PC-3 (cell line): Measurements from ENCODE around the gene ZBTB21.

Experiments
- EZH2 ChIP-seq: fragments of 300-600 bp; sonication (generic); IDR thresholded peaks from one replicate; pipeline ENCODE4 v1.6.1; 2017; ENCODE audit warnings: antibody characterized with exemption, mild to moderate bottlenecking, low read length; ENCODE audit not compliant: unreplicated experiment
- TF ChIP-seq, protein P1 (sequence below): fragments of 300-600 bp; sonication (generic); conservative IDR thresholded peaks from 2 replicates; pipeline ENCODE4 v1.5.1; 2017; ENCODE audit warnings: antibody characterized with exemption, low read depth, mild to moderate bottlenecking, low read length

DNA sequence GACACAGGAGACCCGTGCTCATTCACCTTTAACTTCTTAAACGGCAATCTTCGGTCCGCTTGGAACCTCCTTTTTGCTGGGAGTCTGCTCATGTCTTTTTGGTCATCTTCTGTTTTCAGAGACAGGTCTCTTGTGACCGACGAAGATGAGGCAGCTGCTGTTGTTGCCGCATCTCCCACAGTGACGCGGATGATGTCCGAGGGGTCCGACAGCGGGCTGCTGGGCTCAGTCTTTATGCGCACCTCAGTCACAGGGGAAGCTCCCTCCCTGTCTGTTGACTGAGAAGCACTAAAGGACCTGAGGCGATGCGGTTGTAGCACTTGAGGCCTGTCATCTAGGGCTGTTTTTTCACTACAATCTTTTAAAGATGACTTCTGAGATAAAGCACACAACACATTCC lies 17.6 kb downstream of the ZBTB21 start:
- TF ChIP-seq, protein P1, sequence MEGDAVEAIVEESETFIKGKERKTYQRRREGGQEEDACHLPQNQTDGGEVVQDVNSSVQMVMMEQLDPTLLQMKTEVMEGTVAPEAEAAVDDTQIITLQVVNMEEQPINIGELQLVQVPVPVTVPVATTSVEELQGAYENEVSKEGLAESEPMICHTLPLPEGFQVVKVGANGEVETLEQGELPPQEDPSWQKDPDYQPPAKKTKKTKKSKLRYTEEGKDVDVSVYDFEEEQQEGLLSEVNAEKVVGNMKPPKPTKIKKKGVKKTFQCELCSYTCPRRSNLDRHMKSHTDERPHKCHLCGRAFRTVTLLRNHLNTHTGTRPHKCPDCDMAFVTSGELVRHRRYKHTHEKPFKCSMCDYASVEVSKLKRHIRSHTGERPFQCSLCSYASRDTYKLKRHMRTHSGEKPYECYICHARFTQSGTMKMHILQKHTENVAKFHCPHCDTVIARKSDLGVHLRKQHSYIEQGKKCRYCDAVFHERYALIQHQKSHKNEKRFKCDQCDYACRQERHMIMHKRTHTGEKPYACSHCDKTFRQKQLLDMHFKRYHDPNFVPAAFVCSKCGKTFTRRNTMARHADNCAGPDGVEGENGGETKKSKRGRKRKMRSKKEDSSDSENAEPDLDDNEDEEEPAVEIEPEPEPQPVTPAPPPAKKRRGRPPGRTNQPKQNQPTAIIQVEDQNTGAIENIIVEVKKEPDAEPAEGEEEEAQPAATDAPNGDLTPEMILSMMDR, result no peak
- no peak for TF ChIP-seq EZH2
